HG03521 (cell line): Measurements from ENCODE around the gene PPM1J.

Experiments used
- ATAC-seq: cut with Tn5 transposase; IDR thresholded peaks from one replicate; pipeline ENCODE4 v1.9.1; 2021; ENCODE audit warnings: mild to moderate bottlenecking, moderate library complexity; ENCODE audit not compliant: unreplicated experiment

The PPM1J gene

GRCh38 chr1:112704934-112705627 lies 10.1 kb downstream of the PPM1J start:
- ATAC-seq: peak; percentile 46

- ATAC-seq: no peak
Measured at GRCh38 chr1:112704391-112704933, 10.7 kb downstream of the PPM1J start.

- no peak for ATAC-seq
Measured at GRCh38 chr1:112703706-112704105, 11.4 kb downstream of the PPM1J start.

- ATAC-seq: no peak
Measured at GRCh38 chr1:112702420-112703261, 12.5 kb downstream of the PPM1J start.

GRCh38 chr1:112702067-112702395 lies 13.1 kb downstream of the PPM1J start:
- no peak for ATAC-seq

- ATAC-seq: no peak
Measured at GRCh38 chr1:112701227-112702066, 13.7 kb downstream of the PPM1J start.

GRCh38 chr1:112700290-112701226 lies 14.6 kb downstream of the PPM1J start:
- peak; percentile 42 for ATAC-seq

- ATAC-seq: no peak
Measured at GRCh38 chr1:112699425-112700144, 15.5 kb downstream of the PPM1J start.

GRCh38 chr1:112698366-112699310 lies 16.5 kb downstream of the PPM1J start:
- ATAC-seq: no peak

GRCh38 chr1:112697781-112698201 lies 17.3 kb downstream of the PPM1J start:
- no peak for ATAC-seq

- no peak for ATAC-seq
Measured at GRCh38 chr1:112696578-112697314, 18.4 kb downstream of the PPM1J start.

- ATAC-seq: no peak
Measured at GRCh38 chr1:112695276-112695675, 19.9 kb downstream of the PPM1J start.

GRCh38 chr1:112694363-112694929 lies 20.7 kb downstream of the PPM1J start:
- no peak for ATAC-seq

GRCh38 chr1:112693821-112694220 lies 21.3 kb downstream of the PPM1J start:
- ATAC-seq: no peak

GRCh38 chr1:112692681-112693080 lies 22.5 kb downstream of the PPM1J start:
- no peak for ATAC-seq

GRCh38 chr1:112689842-112690237 lies 25.3 kb downstream of the PPM1J start:
- ATAC-seq: no peak

GRCh38 chr1:112689196-112689841 lies 25.8 kb downstream of the PPM1J start:
- no peak for ATAC-seq
